GM12878 (cell line): ENCODE measurements around the gene PPP1R14B. TPM values are rescaled to one million over a fixed set of nuclear protein-coding genes. Genes with fewer than 3 reads are reported as not detected.

Experiments
- CREB1 ChIP-seq: IDR thresholded peaks from 2 replicates; pipeline ENCODE4 v1.6.1; 2012; ENCODE audit warnings: low read depth, mild to moderate bottlenecking, inconsistent platforms
- IKZF2 ChIP-seq, 2 experiments: fragments of 450-650 bp; IDR thresholded peaks; 2 replicates each; pipeline ENCODE4 v1.6.1; 2017; ENCODE audit warnings: mild to moderate bottlenecking in 2 of 2, moderate library complexity in 2 of 2
- MTA2 ChIP-seq: fragments of 450-650 bp; IDR thresholded peaks from 2 replicates; pipeline ENCODE4 v1.6.1; 2016; ENCODE audit warnings: low read depth, mild to moderate bottlenecking, moderate library complexity
- NFIC ChIP-seq: IDR thresholded peaks from 2 replicates; pipeline ENCODE4 v1.6.1; 2012; ENCODE audit warnings: low read depth, mild to moderate bottlenecking, inconsistent platforms, low read length, moderate library complexity
- POLR2AphosphoS2 ChIP-seq: IDR thresholded peaks from 2 replicates; pipeline ENCODE4 v1.6.1; 2011; ENCODE audit warnings: low read depth, mild to moderate bottlenecking, low read length, improper control_type of control experiment, moderate library complexity
- RCOR1 ChIP-seq: conservative IDR thresholded peaks from 2 replicates; pipeline ENCODE4 v1.6.1; 2012; ENCODE audit warnings: low read depth, low read length, improper control_type of control experiment
- SP1 ChIP-seq: IDR thresholded peaks from one replicate; pipeline ENCODE4 v1.6.1; 2011; ENCODE audit warnings: low read depth, low read length
- USF1 ChIP-seq: IDR thresholded peaks from 2 replicates; pipeline ENCODE4 v1.6.1; 2011; ENCODE audit warnings: borderline replicate concordance, low read depth, mild to moderate bottlenecking, moderate library complexity, mixed read lengths, low read length; ENCODE audit not compliant: insufficient read depth; ENCODE audit errors: extremely low read length
- USF2 ChIP-seq: IDR thresholded peaks from 2 replicates; pipeline ENCODE4 v1.6.1; 2011; ENCODE audit warnings: low read depth, low read length, improper control_type of control experiment, borderline replicate concordance
- polyA plus RNA-seq, 11 experiments: library from polyadenylated mRNA; depleted of rRNA in 4 of 11; unstranded in 6 of 11; stranded (reverse) in 5 of 11; fragments of >200 nt; fragmentation: Nextera tagmentation in 4 of 11; fragmentation: Illumina TruSeq in 1 of 11; extraction: Ambion mirVana in 4 of 11; extraction: Trizol in 1 of 11; gene quantifications; 1 replicate in 1 of 11; 2 replicates in 10 of 11; pipeline versions ENCODE4 v1.2.1 to v1.2.3, GENCODE V29; 2011 to 2016; ENCODE audit warnings: inconsistent platforms in 2 of 11, missing spikeins in 2 of 11, low read depth in 1 of 11
- total RNA-seq, 4 experiments: library from RNA; depleted of rRNA in 3 of 4; stranded (reverse); fragments of >200 nt in 3 of 4; fragmentation: Illumina TruSeq in 1 of 4; extraction: Trizol in 1 of 4; gene quantifications; 2 replicates each; pipeline versions ENCODE4 v1.2.1 to v1.2.3, GENCODE V29; 2013 to 2021
- TF ChIP-seq, protein P1 (sequence below): fragments of 450-650 bp; IDR thresholded peaks from 2 replicates; pipeline ENCODE4 v1.6.1; 2017; ENCODE audit warnings: mild to moderate bottlenecking, low read depth, inconsistent platforms; ENCODE audit not compliant: poor library complexity, severe bottlenecking
- TF ChIP-seq, protein P2 (sequence below): fragments of 450-650 bp; IDR thresholded peaks from 2 replicates; pipeline ENCODE4 v1.6.1; 2017; ENCODE audit warnings: low read depth, mild to moderate bottlenecking, moderate library complexity

The PPP1R14B gene
- total and polyA plus RNA-seq, 10 of the 15 experiments (the other 5 are each of a cell fraction or from before 2014, with no cell fraction given): 8.4 to 283 (median 124) TPM

- TF ChIP-seq, protein P1, sequence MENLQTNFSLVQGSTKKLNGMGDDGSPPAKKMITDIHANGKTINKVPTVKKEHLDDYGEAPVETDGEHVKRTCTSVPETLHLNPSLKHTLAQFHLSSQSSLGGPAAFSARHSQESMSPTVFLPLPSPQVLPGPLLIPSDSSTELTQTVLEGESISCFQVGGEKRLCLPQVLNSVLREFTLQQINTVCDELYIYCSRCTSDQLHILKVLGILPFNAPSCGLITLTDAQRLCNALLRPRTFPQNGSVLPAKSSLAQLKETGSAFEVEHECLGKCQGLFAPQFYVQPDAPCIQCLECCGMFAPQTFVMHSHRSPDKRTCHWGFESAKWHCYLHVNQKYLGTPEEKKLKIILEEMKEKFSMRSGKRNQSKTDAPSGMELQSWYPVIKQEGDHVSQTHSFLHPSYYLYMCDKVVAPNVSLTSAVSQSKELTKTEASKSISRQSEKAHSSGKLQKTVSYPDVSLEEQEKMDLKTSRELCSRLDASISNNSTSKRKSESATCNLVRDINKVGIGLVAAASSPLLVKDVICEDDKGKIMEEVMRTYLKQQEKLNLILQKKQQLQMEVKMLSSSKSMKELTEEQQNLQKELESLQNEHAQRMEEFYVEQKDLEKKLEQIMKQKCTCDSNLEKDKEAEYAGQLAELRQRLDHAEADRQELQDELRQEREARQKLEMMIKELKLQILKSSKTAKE: no peak
- TF ChIP-seq RCOR1 (no peak), USF2 (no peak), SP1 (no peak), USF1 (no peak), MTA2 (no peak), POLR2AphosphoS2 (peak; percentile 8; the same call in 1 of the 2 replicates), NFIC (no peak), IKZF2 (IDR thresholded peaks at IDR 0.05) (peak; percentile 38 to 42; a peak in 1 of 4 replicates), CREB1 (0 out of 2 replicates have a peak, but pooled peaks have one; percentile 23)
- TF ChIP-seq, protein P2, sequence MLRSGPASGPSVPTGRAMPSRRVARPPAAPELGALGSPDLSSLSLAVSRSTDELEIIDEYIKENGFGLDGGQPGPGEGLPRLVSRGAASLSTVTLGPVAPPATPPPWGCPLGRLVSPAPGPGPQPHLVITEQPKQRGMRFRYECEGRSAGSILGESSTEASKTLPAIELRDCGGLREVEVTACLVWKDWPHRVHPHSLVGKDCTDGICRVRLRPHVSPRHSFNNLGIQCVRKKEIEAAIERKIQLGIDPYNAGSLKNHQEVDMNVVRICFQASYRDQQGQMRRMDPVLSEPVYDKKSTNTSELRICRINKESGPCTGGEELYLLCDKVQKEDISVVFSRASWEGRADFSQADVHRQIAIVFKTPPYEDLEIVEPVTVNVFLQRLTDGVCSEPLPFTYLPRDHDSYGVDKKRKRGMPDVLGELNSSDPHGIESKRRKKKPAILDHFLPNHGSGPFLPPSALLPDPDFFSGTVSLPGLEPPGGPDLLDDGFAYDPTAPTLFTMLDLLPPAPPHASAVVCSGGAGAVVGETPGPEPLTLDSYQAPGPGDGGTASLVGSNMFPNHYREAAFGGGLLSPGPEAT: peak; percentile 92
Observed at GRCh38 chr11:64284962-64285884, 38.5 kb upstream of the PPP1R14B start, which contains the start of gene GPR137 (continued).
